GM19324 (cell line): ENCODE measurements around the gene SSH3.

Experiments used
- ATAC-seq: cut with Tn5 transposase; IDR thresholded peaks from one replicate; pipeline ENCODE4 v1.9.1; 2021; ENCODE audit warnings: mild to moderate bottlenecking, moderate library complexity; ENCODE audit not compliant: unreplicated experiment, low FRiP score

Gene SSH3

GRCh38 chr11:67289651-67290479 lies 13.5 kb upstream of the SSH3 start:
- no peak for ATAC-seq

GRCh38 chr11:67290801-67291200 lies 12.5 kb upstream of the SSH3 start:
- no peak for ATAC-seq

GRCh38 chr11:67291481-67292381 lies 11.6 kb upstream of the SSH3 start:
- ATAC-seq: no peak

GRCh38 chr11:67292671-67293070 lies 10.7 kb upstream of the SSH3 start:
- ATAC-seq: no peak

- ATAC-seq: no peak
These were observed 10.2 kb upstream of the SSH3 start for GRCh38 chr11:67293090-67293489.

- no peak for ATAC-seq
These were observed 7.5 kb upstream of the SSH3 start for GRCh38 chr11:67295846-67296245.

- no peak for ATAC-seq
These were observed 4.5 kb upstream of the SSH3 start for GRCh38 chr11:67298786-67299185.

- no peak for ATAC-seq
These were observed 3.7 kb upstream of the SSH3 start for GRCh38 chr11:67299471-67300191.

- no peak for ATAC-seq
These were observed 3.0 kb upstream of the SSH3 start for GRCh38 chr11:67300256-67300755.

GRCh38 chr11:67300756-67301312 lies 2.5 kb upstream of the SSH3 start:
- no peak for ATAC-seq

GRCh38 chr11:67301313-67301921 lies 1.9 kb upstream of the SSH3 start:
- ATAC-seq: no peak

GRCh38 chr11:67301951-67302516 lies 1.3 kb upstream of the SSH3 start:
- ATAC-seq: no peak

- no peak for ATAC-seq
These were observed 679 bp upstream of the SSH3 start for GRCh38 chr11:67302571-67303131.

- no peak for ATAC-seq
These were observed 593 bp downstream of the SSH3 start for GRCh38 chr11:67303835-67304411.

- ATAC-seq: no peak
These were observed 1.3 kb downstream of the SSH3 start for GRCh38 chr11:67304511-67305113.

GRCh38 chr11:67306769-67307544 lies 3.6 kb downstream of the SSH3 start:
- ATAC-seq: no peak

GRCh38 chr11:67307545-67308001 lies 4.2 kb downstream of the SSH3 start:
- ATAC-seq: no peak
